Measurements from ENCODE around the gene BZW2.
"Not testable (repeated sequence)": the region's sequence is repeated elsewhere in the genome, so short reads cannot be mapped to it uniquely, and the experiment has no call there.

Gene BZW2

DNA sequence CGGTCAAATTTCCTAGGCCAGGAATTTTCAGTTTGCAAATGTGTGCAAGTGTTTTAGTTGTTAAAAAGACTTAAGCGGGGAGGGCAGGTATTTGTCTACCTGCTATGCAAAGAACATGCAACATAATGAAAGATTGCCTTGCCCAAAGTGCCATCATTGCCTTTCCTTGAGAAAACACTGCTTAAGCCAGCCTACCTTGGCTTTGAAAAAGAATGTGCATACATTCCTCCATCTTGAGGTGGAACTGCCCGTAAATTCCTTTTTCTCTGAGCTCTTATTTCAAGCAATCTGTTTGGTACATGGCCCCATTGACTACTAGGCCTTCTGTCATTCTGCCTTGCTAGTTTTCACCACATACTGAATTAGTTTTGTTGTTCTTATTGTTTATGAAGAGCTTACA is 29.3 kb downstream of the BZW2 start:
- DNase-seq (ENCODE audit: low read depth): no peak

DNA sequence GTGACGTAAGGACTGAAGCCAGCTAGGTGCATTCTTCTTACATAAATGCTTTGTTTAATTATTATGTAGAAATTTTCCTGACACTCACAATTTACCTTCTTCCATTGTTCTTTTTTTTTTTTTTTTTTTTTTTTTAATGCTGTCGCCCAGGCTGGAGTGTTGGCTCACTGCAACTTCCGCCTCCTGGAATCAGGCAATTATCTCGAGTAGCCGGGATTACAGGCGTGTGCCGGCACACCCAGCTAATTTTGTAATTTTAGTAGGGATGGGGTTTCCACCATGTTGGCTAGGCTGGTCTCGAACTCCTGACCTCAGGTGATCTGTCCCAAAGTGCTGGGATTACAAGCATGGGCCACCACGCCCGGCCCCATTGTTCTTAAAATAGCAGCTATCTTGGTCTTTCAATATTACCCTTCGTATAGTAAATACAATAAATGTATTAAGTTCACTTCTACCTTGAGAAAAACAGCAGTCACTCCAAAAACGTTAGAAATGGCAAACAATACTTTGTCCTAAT is 32.1 kb downstream of the BZW2 start:
- DNase-seq (ENCODE audit: low read depth): no peak

DNA sequence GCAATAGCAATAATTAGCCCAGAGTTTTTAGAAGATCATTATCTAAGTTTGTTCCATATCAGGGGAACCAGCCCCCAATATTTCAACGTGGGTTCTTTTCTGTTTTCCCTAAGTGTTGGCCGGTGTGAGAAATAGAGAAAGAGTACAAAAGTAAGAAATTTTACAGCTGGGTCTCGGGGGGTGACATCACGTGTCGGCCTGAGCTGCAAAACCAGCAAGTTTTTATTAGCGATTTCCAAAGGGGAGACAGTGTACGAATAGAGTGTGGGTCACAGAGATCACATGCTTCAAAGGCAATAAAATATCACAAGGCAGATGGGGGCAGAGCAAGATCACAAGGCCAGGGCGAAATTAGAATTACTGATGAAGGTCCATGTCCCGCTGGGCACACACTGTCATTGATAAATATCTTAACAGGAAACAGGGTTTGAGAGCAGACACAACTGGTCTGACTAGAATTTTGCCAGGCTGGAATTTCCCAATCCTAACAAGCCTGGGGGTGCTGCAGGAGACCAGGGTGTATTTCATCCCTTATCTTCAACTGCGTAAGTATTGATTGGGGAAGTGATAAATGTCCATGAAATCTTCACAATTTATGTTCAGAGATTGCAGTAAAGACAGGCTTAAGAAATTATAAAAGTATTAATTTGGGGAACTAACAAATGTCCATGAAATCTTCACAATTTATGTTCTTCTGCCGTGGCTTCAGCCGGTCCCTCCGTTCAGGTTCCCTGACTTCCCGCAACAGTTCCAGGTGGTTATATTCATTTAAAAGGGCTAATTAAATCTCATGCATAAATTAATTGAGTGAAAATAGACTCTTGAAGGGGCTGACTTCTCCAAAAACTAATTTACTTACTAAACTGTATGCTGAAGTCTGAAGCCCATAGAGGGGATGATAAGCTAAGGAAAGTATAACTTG is 32.9 kb downstream of the BZW2 start:
- DNase-seq (ENCODE audit: low read depth): not testable (repeated sequence)

DNA sequence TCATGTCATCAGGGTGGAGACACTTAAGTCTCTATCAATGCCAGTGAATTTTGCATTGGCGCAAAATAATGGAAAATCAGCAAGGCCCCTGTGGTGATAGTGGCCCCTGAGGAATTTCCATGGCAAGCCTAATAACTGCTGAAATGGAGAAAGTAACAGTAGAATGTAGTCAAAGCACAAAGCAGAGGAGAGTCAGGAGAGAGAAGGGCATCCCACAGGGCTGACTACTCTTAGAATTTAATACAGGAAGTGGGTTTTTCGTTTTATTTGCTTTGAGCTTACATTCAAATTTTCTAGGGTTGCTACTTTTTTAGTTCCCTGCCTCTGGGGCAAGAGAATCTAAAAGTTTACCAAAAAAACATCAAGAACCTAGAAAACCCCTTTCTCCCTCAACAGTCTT is 39.0 kb downstream of the BZW2 start:
- no peak for DNase-seq (ENCODE audit: low read depth)

DNA sequence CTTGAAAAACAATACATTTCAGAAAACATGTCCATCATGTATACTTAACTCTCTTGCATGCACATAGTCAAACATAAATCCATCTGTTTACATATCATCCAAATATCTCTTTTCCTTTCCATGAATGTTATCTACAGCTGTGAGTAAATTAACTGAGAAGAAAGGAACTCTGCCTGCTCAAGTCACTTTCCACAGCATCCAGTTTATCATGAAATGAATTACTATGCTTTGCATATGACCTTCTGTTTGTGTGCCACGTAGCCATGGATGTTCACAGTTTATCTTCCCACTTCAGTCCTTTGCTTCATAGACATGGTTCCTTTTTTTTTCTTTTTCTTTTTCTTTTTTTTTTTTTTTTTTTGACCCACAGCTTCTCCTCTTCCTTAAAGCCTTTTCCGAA is 39.6 kb downstream of the BZW2 start:
- no peak for DNase-seq (ENCODE audit: low read depth)

DNA sequence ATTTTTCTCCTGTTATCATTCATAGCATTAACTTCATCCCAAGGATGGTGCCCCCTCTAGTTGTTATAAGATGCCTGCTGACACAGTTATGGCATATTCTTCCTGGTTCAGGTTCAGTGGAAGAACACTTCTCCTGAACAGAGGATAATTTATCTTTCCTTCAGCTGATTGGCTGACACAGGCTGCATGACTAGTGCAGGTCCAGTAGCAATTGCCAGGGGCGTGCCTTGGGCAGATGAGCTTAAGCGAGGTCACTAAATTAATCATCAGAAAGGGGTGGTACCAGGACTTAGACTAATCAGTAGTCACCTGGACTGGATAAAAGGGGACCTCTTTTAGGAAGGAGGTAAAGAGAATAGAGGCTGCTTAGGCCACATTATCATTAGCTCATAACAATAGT is 42.3 kb downstream of the BZW2 start:
- no peak for DNase-seq (ENCODE audit: low read depth)

DNA sequence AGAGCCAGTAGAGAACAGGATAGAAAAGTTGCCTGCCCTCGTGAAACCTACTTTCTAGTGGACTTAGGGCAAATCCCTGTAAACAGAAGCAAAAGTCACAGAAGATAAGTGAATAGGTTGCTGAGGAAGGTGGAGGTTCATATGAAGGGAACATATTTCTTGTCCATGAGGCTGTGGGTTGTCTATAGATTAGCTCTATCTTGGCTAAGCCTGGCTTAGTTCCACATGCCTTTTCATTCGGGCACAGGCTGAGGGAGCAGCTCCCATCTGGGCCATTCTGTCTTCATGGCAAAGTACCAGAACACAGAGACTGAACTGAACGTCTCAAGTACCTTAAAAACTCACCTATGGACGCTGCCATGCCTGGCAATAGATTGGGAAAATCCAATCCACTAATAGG is 45.3 kb downstream of the BZW2 start:
- DNase-seq (ENCODE audit: low read depth): no peak

DNA sequence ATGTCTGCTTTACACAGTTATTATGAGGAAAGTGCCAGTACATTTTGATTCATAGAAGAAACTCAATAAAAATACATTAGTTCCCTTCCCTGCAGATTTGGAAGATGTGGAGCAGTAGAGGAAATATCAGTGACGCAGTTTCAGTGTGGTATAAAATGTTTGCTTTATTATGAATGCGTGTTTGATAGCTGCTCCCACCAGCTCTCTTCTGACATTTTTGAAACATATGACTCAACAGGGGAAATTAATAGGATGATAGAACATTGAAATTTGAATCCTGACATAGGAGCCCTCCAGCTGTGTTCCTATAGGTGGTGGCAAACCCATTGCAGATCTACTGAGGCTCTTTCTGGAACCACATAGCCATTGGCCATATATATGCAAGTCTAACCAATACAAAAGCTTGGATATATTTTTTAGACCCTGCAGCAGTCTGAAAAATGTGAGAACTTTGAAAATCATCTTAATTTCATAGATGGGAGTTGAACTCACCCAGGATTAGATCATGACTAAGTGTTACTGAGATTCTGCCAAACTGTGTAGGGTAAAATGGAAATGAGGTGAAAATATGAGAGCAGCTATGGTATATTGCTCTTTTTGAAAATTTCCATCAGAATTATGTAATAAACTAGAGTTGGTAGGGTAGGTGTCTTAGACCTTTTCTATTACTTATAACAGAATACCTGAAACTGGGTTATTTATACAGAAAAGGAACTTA is 47.8 kb downstream of the BZW2 start:
- DNase-seq (ENCODE audit: low read depth): no peak

DNA sequence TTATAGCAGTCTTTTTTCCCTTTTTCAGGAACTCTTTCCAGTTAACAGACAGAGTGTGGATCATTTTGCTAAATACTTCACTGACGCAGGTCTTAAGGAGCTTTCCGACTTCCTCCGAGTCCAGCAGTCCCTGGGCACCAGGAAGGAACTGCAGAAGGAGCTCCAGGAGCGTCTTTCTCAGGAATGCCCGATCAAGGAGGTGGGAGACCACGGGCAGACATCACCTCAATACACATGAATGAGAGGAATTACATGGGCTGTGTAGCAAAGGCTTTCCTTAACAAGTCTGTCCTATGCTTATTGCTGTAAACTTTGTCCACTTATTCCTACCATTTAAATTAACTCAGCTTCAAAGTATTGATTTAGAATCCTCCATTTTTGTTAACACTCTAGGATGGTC is 48.8 kb downstream of the BZW2 start:
- DNase-seq (ENCODE audit: low read depth): no peak

DNA sequence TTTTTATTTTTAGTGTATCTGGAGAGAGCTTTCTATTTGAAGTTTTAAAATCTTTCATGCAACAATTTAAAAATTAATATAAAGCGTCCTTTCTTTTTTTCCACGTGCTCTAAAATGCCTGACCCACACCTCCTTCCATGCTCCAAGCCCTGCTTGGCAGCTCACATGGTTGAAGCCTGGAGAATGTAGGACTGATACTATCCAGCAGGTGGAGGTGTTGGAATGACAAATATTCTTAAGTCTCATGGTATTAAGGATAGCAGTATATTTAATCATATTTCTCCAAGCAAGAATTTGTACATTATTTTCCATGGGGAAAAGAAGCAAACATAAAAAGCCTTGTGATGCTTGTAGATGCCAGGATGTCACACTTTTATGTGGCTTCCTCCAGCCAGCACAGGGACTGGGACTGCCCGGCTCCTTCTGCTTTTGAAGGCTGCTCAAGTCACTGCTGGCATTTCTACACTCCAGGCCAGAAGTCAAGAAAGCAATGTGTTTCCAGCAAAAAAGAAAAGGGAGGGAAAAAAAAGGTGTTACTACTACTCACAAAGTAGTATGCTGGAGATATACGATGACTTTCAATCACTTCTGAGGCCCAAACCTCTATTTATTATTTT is 49.7 kb downstream of the BZW2 start:
- peak; percentile 44 for DNase-seq (ENCODE audit: low read depth)

DNA sequence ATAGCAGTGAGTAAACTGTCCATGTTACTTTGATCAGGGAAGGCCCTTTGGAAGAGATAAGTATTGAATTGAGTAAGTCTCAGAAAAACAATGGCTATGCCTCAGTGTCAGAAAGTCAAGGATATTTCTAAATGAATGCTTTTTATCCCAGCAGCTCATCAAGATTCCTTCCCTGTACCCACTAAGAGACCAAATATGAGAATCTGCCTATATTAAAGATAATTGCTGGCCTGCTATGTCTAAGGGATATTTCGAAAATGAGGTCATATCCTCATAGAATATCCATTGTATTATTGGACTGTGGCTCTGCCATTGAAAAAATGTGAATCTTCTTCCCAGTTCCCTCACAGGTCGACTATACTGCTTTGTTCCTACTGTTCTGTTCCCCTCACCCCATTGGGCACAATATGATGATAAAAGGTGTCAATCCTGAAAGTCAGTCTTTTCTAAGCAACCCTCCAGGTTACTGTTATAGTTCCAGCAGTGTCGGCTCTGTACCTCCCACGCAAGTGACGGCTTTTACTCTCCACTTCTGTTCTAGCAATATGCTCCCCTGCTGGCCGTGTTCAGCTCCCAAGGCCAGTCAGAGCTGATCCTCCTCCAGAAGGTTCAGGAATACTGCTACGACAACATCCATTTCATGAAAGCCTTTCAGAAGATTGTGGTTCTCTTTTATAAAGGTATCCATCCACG is 51.7 kb downstream of the BZW2 start:
- DNase-seq (ENCODE audit: low read depth): no peak

DNA sequence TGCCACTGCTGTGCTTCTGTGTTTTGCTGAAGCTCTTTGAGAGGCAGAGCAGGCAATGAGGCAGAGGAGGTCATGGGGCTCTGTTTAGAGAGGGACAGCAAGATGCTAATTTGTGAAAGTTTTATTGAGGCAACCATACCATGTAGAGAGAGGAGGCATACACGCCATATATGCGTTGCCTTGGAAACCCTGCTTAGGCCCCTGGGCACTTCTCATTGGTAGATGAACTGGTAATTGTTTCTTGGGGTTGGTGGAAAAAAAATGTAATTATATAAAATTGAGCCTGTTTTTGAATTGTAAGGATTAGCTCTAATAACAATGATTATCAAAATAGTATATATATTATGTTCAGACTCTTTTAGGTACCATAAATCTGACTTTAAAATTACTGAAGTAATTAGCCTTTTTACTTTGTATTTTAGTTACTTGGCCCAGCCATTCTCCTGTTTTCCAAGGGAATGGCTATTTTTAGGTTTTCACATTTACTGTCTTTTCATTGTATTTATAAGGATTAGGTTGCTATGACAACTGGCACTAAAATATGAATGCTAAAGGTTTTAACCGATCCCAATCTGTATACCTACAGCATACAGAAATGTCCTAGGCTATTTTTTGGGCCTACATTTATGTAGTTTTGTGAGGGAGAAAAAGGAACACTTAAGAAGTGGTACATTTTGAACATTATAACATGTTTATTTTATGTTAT is 52.4 kb downstream of the BZW2 start:
- no peak for DNase-seq (ENCODE audit: low read depth)

DNA sequence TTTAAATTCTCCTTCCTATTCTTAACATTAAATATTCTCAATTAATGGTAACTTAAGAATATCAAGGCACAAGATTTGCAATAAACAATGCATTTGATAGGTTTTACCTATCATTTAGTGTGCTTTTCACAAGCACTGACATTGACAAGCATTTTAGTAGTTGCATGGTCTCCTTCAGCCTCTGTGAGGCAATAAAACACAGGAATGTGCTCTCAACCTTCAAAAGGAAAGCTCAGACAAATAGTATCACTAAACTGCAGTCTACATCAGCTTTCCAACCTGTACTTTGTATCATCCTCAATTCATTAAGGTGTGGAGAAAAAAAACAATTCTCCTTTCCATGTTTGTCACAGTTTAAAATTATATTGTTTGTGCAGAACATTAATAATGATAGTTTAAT is 56.5 kb downstream of the BZW2 start:
- DNase-seq (ENCODE audit: low read depth): no peak

DNA sequence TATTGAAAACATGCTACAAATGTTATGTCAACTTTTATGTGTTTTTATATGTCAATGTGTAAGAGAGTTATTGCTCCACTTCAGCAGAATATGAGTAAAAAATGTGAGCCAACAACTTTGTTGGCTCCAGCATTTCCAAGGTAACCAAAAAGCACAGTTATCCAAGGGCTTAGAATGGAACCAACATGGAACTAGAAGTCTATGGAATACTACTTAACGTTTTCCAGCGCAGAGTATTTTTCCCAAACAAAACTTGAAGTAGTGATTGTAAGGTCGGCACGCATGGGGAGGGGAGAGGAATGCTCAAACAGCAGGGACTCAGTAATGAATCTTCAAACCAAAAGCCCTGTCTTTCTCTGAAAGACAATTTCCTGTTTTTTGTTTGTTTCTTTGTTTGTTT is 62.5 kb downstream of the BZW2 start:
- peak; percentile 34 for DNase-seq (ENCODE audit: low read depth)

DNA sequence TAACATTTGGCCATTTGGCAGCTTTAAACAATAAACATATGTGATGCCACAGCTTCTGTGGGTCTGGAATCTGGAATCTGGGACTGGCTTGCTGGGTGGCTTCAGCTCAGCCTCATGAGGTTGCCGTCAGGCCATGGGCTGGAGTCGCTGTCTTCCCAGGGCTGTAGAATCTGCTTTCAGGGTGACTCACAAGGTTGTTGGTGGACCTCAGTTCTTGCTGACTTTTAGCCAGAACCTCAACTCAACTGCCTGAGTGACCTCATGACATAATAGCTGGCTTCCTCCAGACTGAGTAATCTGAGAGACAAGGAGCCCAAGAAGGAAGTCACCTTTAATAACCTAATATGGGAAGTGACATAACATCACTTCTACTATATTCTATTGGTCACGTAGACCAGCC is 63.0 kb downstream of the BZW2 start:
- DNase-seq (ENCODE audit: low read depth): peak; percentile 96

DNA sequence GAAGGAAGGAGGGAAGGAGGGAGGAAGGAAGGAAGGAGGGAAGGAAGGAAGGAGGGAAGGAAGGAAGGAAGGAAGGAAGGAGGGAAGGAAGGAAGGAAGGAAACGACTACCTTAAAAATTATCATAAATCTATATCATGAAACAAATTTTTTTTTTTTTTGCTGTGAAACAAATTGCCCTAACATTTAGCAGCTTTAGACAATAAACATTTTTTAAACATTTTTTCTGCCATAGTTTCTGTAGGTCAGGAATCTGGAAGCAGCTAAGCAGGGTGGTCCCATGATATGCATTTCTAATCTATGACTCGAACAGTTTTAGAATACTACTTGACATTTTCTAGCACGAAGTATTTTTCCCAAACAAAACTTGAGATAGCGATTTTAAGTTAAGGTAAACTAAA is 64.7 kb downstream of the BZW2 start:
- no peak for DNase-seq (ENCODE audit: low read depth)

DNA sequence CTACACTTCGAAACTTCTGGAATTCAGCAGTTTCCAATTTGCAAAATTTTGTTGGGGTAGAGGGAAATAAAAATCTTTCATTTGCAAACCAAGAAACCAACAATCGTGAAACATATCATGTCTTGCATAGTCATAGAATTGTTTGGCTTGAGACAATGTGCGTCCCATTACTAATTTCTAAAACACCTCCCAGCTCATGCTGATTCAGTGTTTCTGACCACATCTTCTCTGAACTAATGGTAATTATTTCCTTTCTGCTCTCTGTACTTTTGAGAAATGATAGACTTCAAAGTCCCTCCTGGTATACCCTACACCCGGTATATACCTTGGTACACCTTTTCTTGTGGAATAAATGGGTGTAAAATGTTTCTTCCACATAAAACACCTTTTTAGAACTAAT is 65.7 kb downstream of the BZW2 start:
- peak; percentile 35 for DNase-seq (ENCODE audit: low read depth)

DNA sequence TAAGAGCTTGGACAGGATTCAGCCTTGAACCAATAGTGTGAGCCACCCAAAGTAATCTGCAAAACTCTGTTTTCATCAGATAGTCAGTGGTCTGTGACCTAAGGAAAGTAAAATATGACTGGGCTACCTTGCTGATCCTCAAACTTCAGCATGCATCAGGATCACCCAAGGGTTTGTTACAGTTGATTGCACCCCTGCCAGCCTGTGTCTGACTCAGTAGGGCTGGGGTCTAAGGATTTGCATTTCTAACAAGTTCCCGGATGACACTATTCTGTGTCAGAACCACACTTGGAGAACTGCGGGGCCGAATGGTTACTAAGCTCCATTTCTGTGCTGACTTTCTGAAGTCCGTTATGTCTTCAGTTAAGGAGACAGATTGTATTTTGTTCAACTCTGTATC is 66.9 kb downstream of the BZW2 start:
- peak; percentile 25 for DNase-seq (ENCODE audit: low read depth)

DNA sequence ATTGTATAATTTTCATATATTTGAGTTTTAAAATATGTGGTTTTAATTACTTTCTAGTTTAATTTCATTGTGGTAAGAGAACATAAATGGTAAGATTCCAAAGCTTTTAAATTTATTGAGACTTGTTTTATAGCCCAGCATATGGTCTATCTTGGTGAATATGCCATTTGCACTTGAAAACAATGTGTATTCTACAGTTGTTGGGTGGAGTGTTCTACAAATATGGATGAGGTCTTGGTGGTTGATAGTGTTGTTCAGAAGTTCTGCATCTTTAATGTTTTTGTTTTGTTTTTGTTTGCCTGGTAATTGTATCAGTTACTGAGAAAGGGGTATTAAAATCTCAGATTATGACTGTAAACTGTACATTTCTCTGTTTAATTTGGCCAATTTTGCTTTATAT is 69.9 kb downstream of the BZW2 start:
- DNase-seq (ENCODE audit: low read depth): no peak

DNA sequence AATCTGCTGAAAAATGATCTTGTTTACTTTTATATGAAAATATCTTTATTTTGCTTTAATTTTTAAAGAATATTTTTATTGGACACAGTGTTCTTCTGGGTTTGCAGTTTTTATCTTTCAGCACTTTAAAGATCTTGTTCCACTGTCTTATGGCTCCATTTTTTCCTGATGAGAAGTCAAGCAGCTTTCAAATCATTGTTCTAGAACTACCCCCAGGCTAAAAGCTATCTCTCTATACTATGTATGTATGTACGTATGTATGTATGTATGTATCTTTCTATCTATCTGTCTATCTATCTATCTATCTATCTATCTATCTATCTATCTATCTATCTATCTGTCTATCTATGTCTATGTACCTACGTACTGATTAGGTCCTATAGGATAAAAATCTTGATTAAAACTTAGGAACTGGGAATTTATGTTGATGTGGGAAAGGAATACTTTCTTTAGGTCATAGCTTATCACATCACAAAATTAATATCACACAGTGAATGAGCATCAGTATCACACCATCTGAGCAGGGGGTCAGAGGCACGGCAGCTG is 72.2 kb downstream of the BZW2 start:
- DNase-seq (ENCODE audit: low read depth): no peak

DNA sequence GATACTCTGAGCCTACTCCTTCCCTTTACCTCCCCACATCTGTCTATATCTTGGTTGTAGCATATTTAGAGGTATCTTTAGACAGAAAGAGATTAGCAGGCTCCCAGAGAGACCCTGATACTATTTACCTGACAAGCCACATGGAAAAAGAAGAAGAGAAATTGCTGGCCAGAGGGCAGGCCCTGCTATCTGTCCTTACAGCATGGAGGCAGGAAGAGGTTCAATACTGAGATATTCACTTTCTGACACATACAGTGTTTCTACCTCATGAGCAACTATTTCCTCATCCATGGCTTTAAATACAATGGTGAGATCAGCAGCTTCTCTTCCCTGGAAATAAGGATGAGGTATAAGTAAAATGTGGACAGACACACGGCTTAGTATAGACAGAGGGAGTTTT is 73.7 kb downstream of the BZW2 start:
- no peak for DNase-seq (ENCODE audit: low read depth)
